Tibial nerve (tissue), 4 donors: ENCODE data around the gene SLC5A6.

ENCODE experiments used
- CTCF ChIP-seq, 5 experiments: fragments of 200-600 bp in 3 of 5; fragments of 450-650 bp in 2 of 5; sonication (generic) in 3 of 5; IDR thresholded peaks; one replicate each; pipeline ENCODE4 v1.5.1; 2016 to 2019; ENCODE audit warnings: antibody characterized with exemption in 5 of 5, mild to moderate bottlenecking in 3 of 5, moderate library complexity in 2 of 5
- EP300 ChIP-seq, 2 donors: sonication (generic); formaldehyde crosslinking; IDR thresholded peaks; one replicate each; pipeline ENCODE4 v1.6.1; 2017; ENCODE audit warnings: antibody characterized with exemption in 2 of 2, mild to moderate bottlenecking in 1 of 2
- POLR2A ChIP-seq, 2 donors: fragments of 450-650 bp; IDR thresholded peaks; one replicate each; pipeline ENCODE4 v1.6.1; 2017; ENCODE audit warnings: antibody characterized with exemption in 2 of 2, mild to moderate bottlenecking in 2 of 2, moderate library complexity in 2 of 2

GRCh38 chr2:27152796-27153464 lies 59.1 kb downstream of the SLC5A6 start:
- TF ChIP-seq POLR2A (IDR thresholded peaks at IDR 0.05) = no peak
- TF ChIP-seq CTCF (IDR thresholded peaks at IDR 0.05) = no peak
- no peak for TF ChIP-seq EP300 (IDR thresholded peaks at IDR 0.05)
